ENCODE results near the gene USP40.
"Not testable (repeated sequence)": the region's sequence is repeated elsewhere in the genome, so short reads cannot be mapped to it uniquely, and the experiment has no call there.

USP40 gene

DNA sequence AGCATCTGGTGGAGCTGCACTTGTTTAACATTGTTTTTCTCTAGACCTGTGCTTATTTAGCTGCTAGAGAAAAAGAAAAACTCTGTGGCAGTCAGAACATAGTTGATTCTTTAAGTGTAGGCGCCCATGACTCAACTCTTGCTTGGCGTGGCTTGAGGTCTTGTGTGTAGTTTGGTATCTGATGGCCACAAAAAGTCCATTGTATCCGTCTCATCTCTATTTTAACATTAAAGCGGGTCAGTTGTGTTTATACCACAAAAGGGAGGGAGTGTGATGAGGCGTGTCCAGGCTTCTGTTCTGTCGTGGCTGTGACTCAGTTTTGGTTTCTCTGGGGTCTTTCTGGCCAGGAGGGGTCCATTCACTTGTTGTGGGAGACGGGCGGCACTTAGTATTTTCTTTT, 26.6 kb upstream of the USP40 start:
- no peaks in the 10 kb centered on the region for H3K27me3 ChIP-seq (ENCODE audit: insufficient read depth, low read length, poor library complexity, severe bottlenecking)
- H3K9ac ChIP-seq (ENCODE audit: low read depth, low read length, poor library complexity, severe bottlenecking) = no peak overlapping the region
- H3K9me2 ChIP-seq (replicated peaks; ENCODE audit: low read depth, low read length) = no peaks in the 10 kb centered on the region
- no peak overlapping the region for H3K4me3 ChIP-seq (ENCODE audit: low read length, poor library complexity, severe bottlenecking)
- H3K79me2 ChIP-seq (ENCODE audit: insufficient read depth, low read length) = no peaks in the 10 kb centered on the region
- H3K36me3 ChIP-seq (ENCODE audit: insufficient read depth, low read length) = no peaks in the 10 kb centered on the region
- no peak overlapping the region for H2AFZ ChIP-seq (ENCODE audit: low read length)
- TF ChIP-seq, protein P1, sequence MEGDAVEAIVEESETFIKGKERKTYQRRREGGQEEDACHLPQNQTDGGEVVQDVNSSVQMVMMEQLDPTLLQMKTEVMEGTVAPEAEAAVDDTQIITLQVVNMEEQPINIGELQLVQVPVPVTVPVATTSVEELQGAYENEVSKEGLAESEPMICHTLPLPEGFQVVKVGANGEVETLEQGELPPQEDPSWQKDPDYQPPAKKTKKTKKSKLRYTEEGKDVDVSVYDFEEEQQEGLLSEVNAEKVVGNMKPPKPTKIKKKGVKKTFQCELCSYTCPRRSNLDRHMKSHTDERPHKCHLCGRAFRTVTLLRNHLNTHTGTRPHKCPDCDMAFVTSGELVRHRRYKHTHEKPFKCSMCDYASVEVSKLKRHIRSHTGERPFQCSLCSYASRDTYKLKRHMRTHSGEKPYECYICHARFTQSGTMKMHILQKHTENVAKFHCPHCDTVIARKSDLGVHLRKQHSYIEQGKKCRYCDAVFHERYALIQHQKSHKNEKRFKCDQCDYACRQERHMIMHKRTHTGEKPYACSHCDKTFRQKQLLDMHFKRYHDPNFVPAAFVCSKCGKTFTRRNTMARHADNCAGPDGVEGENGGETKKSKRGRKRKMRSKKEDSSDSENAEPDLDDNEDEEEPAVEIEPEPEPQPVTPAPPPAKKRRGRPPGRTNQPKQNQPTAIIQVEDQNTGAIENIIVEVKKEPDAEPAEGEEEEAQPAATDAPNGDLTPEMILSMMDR (conservative IDR thresholded peaks at IDR 0.05; ENCODE audit: low read length) = no peak
- TF ChIP-seq EZH2phosphoT487 (IDR thresholded peaks at IDR 0.05; ENCODE audit: borderline replicate concordance) = no peak
- H4K20me1 ChIP-seq (ENCODE audit: insufficient read depth, low read length, poor library complexity, severe bottlenecking) = no peaks in the 10 kb centered on the region
- no peaks in the 10 kb centered on the region for H3F3A ChIP-seq (ENCODE audit: low read depth)
- no peak overlapping the region for H3K4me2 ChIP-seq (ENCODE audit: low read depth, low read length, poor library complexity, severe bottlenecking)
- H3K4me1 ChIP-seq (ENCODE audit: insufficient read depth, low read length, poor library complexity, severe bottlenecking) = no peaks in the 10 kb centered on the region
- no peaks in the 10 kb centered on the region for H3K9me3 ChIP-seq (ENCODE audit: insufficient read depth, low read depth, low read length)

DNA sequence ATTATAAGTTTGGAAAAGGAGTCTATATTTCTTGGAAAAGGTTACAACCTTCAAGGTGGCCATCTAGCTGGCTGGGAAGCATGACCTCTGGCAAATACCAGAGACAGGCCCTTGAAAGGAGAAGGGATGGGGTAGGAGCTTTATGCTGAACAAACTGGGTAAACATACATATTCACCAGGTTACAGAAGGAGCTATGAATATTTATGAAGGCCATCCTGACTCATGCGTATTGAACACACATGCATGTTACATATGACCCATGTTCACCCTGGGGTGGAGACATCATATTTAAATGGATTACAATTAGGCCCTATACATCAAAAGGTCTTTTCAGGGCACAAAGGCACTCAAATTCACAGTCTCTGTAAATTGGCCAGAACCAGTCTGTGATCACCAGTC, 26.1 kb upstream of the USP40 start:
- not testable (repeated sequence) for H3K9me3 ChIP-seq (ENCODE audit: insufficient read depth, low read depth, low read length); H2AFZ ChIP-seq (ENCODE audit: low read length); H4K20me1 ChIP-seq (ENCODE audit: insufficient read depth, low read length, poor library complexity, severe bottlenecking); H3F3A ChIP-seq (ENCODE audit: low read depth); H3K36me3 ChIP-seq (ENCODE audit: insufficient read depth, low read length); H3K79me2 ChIP-seq (ENCODE audit: insufficient read depth, low read length); H3K9me2 ChIP-seq (replicated peaks; ENCODE audit: low read depth, low read length); H3K4me1 ChIP-seq (ENCODE audit: insufficient read depth, low read length, poor library complexity, severe bottlenecking); H3K9ac ChIP-seq (ENCODE audit: low read depth, low read length, poor library complexity, severe bottlenecking); H3K4me2 ChIP-seq (ENCODE audit: low read depth, low read length, poor library complexity, severe bottlenecking); H3K4me3 ChIP-seq (ENCODE audit: low read length, poor library complexity, severe bottlenecking); H3K27me3 ChIP-seq (ENCODE audit: insufficient read depth, low read length, poor library complexity, severe bottlenecking)

DNA sequence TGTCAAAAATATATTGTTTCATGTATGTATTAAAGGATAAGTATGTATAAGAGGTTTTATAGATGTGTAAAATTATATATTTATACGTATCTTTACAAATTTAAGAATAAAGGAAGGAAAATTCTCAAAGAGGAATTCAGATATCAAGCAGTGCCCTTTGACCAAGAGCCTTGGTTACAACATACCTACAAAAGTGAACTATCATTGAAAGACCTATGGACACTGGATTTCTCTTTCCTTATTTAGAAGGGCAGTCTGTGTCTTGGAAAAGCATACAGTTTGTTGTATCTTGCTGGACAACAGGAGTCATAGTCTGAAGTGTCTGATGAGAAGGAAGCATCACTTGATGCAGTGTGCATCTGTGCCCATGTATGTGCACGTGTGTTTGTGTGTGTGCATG, 21.8 kb upstream of the USP40 start:
- no peaks in the 10 kb centered on the region for H3F3A ChIP-seq (ENCODE audit: low read depth)
- H3K27me3 ChIP-seq (ENCODE audit: insufficient read depth, low read length, poor library complexity, severe bottlenecking) = no peaks in the 10 kb centered on the region
- no peaks in the 10 kb centered on the region for H3K79me2 ChIP-seq (ENCODE audit: insufficient read depth, low read length)
- H3K9ac ChIP-seq (ENCODE audit: low read depth, low read length, poor library complexity, severe bottlenecking) = no peak overlapping the region
- H3K4me2 ChIP-seq (ENCODE audit: low read depth, low read length, poor library complexity, severe bottlenecking) = no peak overlapping the region
- H2AFZ ChIP-seq (ENCODE audit: low read length) = no peak overlapping the region
- H4K20me1 ChIP-seq (ENCODE audit: insufficient read depth, low read length, poor library complexity, severe bottlenecking) = no peaks in the 10 kb centered on the region
- H3K9me3 ChIP-seq (ENCODE audit: insufficient read depth, low read depth, low read length) = no peaks in the 10 kb centered on the region
- no peaks in the 10 kb centered on the region for H3K9me2 ChIP-seq (replicated peaks; ENCODE audit: low read depth, low read length)
- TF ChIP-seq, protein P1 (conservative IDR thresholded peaks at IDR 0.05; ENCODE audit: low read length) = no peak
- no peak for TF ChIP-seq EZH2phosphoT487 (IDR thresholded peaks at IDR 0.05; ENCODE audit: borderline replicate concordance)
- H3K4me1 ChIP-seq (ENCODE audit: insufficient read depth, low read length, poor library complexity, severe bottlenecking) = no peaks in the 10 kb centered on the region
- H3K36me3 ChIP-seq (ENCODE audit: insufficient read depth, low read length) = no peaks in the 10 kb centered on the region
- H3K4me3 ChIP-seq (ENCODE audit: low read length, poor library complexity, severe bottlenecking) = no peak overlapping the region

DNA sequence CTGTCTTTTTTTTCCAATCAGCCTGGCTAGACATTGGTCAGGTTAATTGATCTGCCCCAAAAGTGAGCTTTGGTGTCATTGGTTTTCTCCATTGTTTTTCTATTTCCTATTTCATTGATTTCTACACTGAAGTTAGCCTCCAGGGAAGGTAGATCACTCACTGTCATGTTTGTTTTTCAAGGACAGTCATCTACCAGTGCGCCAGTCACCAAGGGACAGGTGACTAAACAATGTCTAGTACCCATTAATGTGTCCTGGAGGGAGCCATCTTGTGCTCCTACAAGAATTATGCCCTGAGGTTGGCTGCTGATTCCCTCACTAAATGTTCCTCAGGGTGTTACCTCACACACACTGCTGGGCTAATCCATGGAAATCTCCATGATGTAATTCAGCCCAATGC, 17.6 kb upstream of the USP40 start:
- Histone ChIP-seq H3K4me2 (ENCODE audit: low read depth, low read length, poor library complexity, severe bottlenecking) (no peak overlapping the region), H3K9ac (ENCODE audit: low read depth, low read length, poor library complexity, severe bottlenecking) (no peak overlapping the region), H3K9me3 (ENCODE audit: insufficient read depth, low read depth, low read length) (no peaks in the 10 kb centered on the region), H3K27me3 (ENCODE audit: insufficient read depth, low read length, poor library complexity, severe bottlenecking) (no peaks in the 10 kb centered on the region), H3K4me3 (ENCODE audit: low read length, poor library complexity, severe bottlenecking) (no peak overlapping the region), H3K36me3 (ENCODE audit: insufficient read depth, low read length) (no peaks in the 10 kb centered on the region), H2AFZ (ENCODE audit: low read length) (no peak overlapping the region; the same call in 1 of the 2 replicates), H3F3A (ENCODE audit: low read depth) (no peaks in the 10 kb centered on the region), H3K79me2 (ENCODE audit: insufficient read depth, low read length) (no peaks in the 10 kb centered on the region), H4K20me1 (ENCODE audit: insufficient read depth, low read length, poor library complexity, severe bottlenecking) (no peaks in the 10 kb centered on the region), H3K4me1 (ENCODE audit: insufficient read depth, low read length, poor library complexity, severe bottlenecking) (no peaks in the 10 kb centered on the region), H3K9me2 (replicated peaks; ENCODE audit: low read depth, low read length) (no peaks in the 10 kb centered on the region)
- TF ChIP-seq, protein P1 (conservative IDR thresholded peaks at IDR 0.05; ENCODE audit: low read length) = no peak
- no peak for TF ChIP-seq EZH2phosphoT487 (IDR thresholded peaks at IDR 0.05; ENCODE audit: borderline replicate concordance)

DNA sequence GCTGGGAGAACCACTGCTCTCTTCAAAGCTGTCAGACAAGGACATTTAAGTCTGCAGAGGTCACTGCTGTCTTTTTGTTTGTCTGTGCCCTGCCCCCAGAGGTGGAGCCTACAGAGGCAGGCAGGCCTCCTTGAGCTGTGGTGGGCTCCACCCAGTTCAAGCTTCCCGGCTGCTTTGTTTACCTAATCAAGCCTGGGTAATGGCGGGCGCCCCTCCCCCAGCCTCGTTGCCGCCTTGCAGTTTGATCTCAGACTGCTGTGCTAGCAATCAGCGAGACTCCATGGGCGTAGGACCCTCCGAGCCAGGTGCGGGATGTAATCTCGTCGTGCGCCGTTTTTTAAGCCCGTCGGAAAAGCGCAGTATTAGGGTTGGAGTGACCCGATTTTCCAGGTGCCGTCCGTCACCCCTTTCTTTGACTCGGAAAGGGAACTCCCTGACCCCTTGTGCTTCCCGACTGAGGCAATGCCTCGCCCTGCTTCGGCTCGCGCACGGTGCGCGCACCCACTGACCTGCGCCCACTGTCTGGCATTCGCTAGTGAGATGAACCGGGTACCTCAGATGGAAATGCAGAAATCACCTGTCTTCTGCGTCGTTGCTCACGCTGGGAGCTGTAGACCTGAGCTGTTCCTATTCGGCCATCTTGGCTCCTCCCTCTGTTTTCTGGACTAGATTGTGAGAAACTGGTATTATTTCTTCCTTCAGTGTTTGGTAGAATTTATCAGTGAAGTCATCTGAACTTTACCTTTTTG, 16.8 kb upstream of the USP40 start:
- not testable (repeated sequence) for H3K36me3 ChIP-seq (ENCODE audit: insufficient read depth, low read length); H3K9me2 ChIP-seq (replicated peaks; ENCODE audit: low read depth, low read length); H3K27me3 ChIP-seq (ENCODE audit: insufficient read depth, low read length, poor library complexity, severe bottlenecking); H4K20me1 ChIP-seq (ENCODE audit: insufficient read depth, low read length, poor library complexity, severe bottlenecking); H3K4me2 ChIP-seq (ENCODE audit: low read depth, low read length, poor library complexity, severe bottlenecking); H3F3A ChIP-seq (ENCODE audit: low read depth); H3K79me2 ChIP-seq (ENCODE audit: insufficient read depth, low read length); H3K9me3 ChIP-seq (ENCODE audit: insufficient read depth, low read depth, low read length); H3K4me1 ChIP-seq (ENCODE audit: insufficient read depth, low read length, poor library complexity, severe bottlenecking); H3K9ac ChIP-seq (ENCODE audit: low read depth, low read length, poor library complexity, severe bottlenecking); H2AFZ ChIP-seq (ENCODE audit: low read length); H3K4me3 ChIP-seq (ENCODE audit: low read length, poor library complexity, severe bottlenecking)

All from Loucy (cell line).